ENCODE measurements around the gene SRSF5.

Gene SRSF5

DNA sequence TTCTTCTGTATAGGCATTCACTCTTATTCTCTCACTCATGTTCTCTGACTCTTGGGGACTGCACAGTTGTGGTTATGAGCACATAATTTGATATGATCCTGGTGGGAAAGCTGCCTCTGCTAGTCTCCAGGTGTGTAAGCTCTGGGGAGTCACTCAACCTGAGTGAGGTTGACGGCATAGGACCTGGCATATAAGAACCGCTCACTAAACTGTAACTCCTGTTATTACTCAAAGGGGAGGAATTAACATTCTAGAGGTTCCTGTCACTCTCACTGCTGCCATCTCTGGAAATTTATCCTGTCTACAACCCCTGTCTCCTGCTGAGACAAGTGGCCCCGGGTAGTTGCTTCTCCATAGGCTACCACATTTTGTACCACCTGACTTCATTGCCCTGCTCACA is 14.0 kb downstream of the SRSF5 start:
- H3K9me3 ChIP-seq (ENCODE audit: control insufficient read depth, low read length) = no peaks in the 10 kb centered on the region
- H3K4me1 ChIP-seq (ENCODE audit: control insufficient read depth, insufficient read depth, low read length, poor library complexity, severe bottlenecking) = no peaks in the 10 kb centered on the region
- no peak for DNase-seq
- peaks cover 27% of the 10 kb centered on the region for H3K36me3 ChIP-seq (ENCODE audit: control insufficient read depth, insufficient read depth, low read length)
- no peak overlapping the region for H3K27ac ChIP-seq (ENCODE audit: insufficient read depth, low read length, poor library complexity, severe bottlenecking)
- no peaks in the 10 kb centered on the region for H3K27me3 ChIP-seq (replicated peaks; ENCODE audit: control insufficient read depth, insufficient read depth, low read length, poor library complexity, severe bottlenecking)
- H3K4me3 ChIP-seq (ENCODE audit: insufficient read depth, low read depth, low read length, poor library complexity, severe bottlenecking) = no peak overlapping the region

GRCh38 chr14:69784942-69785341 is 18.0 kb downstream of the SRSF5 start:
- H3K27me3 ChIP-seq (replicated peaks; ENCODE audit: control insufficient read depth, insufficient read depth, low read length, poor library complexity, severe bottlenecking) = no peaks in the 10 kb centered on the region
- no peaks in the 10 kb centered on the region for H3K9me3 ChIP-seq (ENCODE audit: control insufficient read depth, low read length)
- no peak overlapping the region for H3K27ac ChIP-seq (ENCODE audit: insufficient read depth, low read length, poor library complexity, severe bottlenecking)
- no peaks in the 10 kb centered on the region for H3K4me1 ChIP-seq (ENCODE audit: control insufficient read depth, insufficient read depth, low read length, poor library complexity, severe bottlenecking)
- peaks cover 14% of the 10 kb centered on the region for H3K36me3 ChIP-seq (ENCODE audit: control insufficient read depth, insufficient read depth, low read length)
- H3K4me3 ChIP-seq (ENCODE audit: insufficient read depth, low read depth, low read length, poor library complexity, severe bottlenecking) = no peak overlapping the region
- no peak for DNase-seq

DNA sequence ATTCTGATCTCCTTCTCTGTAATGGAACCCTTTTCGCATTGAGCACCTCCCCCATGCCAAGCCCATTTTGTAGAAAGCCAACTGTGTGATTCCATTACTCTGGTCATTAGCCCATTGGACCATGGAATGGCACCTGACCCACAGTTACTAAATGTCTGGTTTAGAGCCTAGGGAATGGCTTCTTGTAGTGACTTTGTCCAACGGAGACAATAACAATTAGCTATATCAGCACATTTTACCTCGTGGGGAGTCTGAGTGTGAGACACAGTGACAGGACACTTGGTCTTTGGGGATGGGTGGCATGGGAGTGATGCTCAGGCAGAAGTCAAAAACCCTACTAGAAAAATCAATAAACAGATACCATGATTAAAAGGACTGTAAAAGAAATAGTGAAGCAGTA is 19.7 kb downstream of the SRSF5 start:
- Histone ChIP-seq H3K27me3 (replicated peaks; ENCODE audit: control insufficient read depth, insufficient read depth, low read length, poor library complexity, severe bottlenecking) (no peaks in the 10 kb centered on the region), H3K36me3 (ENCODE audit: control insufficient read depth, insufficient read depth, low read length) (peaks cover 8% of the 10 kb centered on the region), H3K27ac (ENCODE audit: insufficient read depth, low read length, poor library complexity, severe bottlenecking) (no peak overlapping the region), H3K4me1 (ENCODE audit: control insufficient read depth, insufficient read depth, low read length, poor library complexity, severe bottlenecking) (no peaks in the 10 kb centered on the region), H3K9me3 (ENCODE audit: control insufficient read depth, low read length) (no peaks in the 10 kb centered on the region), H3K4me3 (ENCODE audit: insufficient read depth, low read depth, low read length, poor library complexity, severe bottlenecking) (no peak overlapping the region)
- no peak for DNase-seq

DNA sequence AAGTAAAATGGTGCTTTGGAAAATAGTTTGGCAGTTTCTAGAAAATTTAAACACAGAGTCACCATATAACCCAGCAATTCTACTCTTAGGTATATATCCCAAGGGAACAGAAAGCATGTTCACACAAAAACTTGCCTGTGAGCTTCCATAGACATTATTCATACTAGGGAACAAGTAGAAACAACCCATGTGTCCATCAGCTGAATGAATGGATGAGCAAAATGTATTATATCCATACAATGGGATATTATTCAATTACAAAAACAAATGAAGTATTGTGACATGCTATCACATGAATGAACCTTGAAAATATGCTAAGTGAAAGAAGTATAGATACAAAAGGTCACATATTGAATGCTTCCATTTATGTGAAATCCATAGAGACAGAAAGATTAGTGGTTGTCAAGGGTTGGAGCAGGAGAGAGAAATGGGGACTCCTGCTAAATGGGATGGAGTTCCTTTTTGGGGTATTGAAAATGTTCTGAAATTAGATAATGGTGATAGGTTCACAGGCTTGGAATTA is 22.2 kb downstream of the SRSF5 start:
- DNase-seq = no peak
- H3K36me3 ChIP-seq (ENCODE audit: control insufficient read depth, insufficient read depth, low read length) = peaks cover 8% of the 10 kb centered on the region
- no peak overlapping the region for H3K27ac ChIP-seq (ENCODE audit: insufficient read depth, low read length, poor library complexity, severe bottlenecking)
- no peaks in the 10 kb centered on the region for H3K9me3 ChIP-seq (ENCODE audit: control insufficient read depth, low read length)
- no peak overlapping the region for H3K4me3 ChIP-seq (ENCODE audit: insufficient read depth, low read depth, low read length, poor library complexity, severe bottlenecking)
- no peaks in the 10 kb centered on the region for H3K4me1 ChIP-seq (ENCODE audit: control insufficient read depth, insufficient read depth, low read length, poor library complexity, severe bottlenecking)
- H3K27me3 ChIP-seq (replicated peaks; ENCODE audit: control insufficient read depth, insufficient read depth, low read length, poor library complexity, severe bottlenecking) = no peaks in the 10 kb centered on the region

DNA sequence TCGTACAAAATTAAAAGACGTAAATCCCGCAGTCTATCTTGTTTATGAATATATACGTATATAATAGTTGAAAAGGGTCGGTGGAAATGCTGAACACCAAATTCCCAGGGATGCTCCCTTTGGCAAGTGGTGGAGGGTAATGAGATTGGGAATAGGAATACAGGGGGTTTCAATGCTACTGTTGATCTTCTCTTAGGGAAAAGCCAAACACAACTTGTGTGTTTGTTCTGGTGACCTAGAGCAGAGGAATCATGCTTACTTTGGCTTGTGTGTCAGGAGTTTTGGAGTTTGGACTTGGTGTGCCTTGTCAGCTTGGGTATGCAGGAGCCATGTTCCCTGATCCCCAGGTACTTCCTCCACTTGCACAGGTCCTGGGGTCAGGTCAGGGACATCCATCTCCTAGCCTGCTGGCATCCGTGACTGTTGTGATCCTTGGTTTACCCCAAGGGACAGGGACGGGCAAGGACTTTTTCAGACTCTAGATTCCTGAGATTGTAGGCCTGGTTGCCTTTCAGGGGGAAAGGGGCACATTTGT is 26.0 kb downstream of the SRSF5 start:
- no peak for DNase-seq
- Histone ChIP-seq H3K4me3 (ENCODE audit: insufficient read depth, low read depth, low read length, poor library complexity, severe bottlenecking) (no peak overlapping the region), H3K36me3 (ENCODE audit: control insufficient read depth, insufficient read depth, low read length) (no peaks in the 10 kb centered on the region), H3K4me1 (ENCODE audit: control insufficient read depth, insufficient read depth, low read length, poor library complexity, severe bottlenecking) (no peaks in the 10 kb centered on the region), H3K27me3 (replicated peaks; ENCODE audit: control insufficient read depth, insufficient read depth, low read length, poor library complexity, severe bottlenecking) (no peaks in the 10 kb centered on the region), H3K27ac (ENCODE audit: insufficient read depth, low read length, poor library complexity, severe bottlenecking) (no peak overlapping the region), H3K9me3 (ENCODE audit: control insufficient read depth, low read length) (no peaks in the 10 kb centered on the region)

- H3K4me1 ChIP-seq (ENCODE audit: control insufficient read depth, insufficient read depth, low read length, poor library complexity, severe bottlenecking) = no peaks in the 10 kb centered on the region
Measured at GRCh38 chr14:69794791-69795190, 27.8 kb downstream of the SRSF5 start.

DNA sequence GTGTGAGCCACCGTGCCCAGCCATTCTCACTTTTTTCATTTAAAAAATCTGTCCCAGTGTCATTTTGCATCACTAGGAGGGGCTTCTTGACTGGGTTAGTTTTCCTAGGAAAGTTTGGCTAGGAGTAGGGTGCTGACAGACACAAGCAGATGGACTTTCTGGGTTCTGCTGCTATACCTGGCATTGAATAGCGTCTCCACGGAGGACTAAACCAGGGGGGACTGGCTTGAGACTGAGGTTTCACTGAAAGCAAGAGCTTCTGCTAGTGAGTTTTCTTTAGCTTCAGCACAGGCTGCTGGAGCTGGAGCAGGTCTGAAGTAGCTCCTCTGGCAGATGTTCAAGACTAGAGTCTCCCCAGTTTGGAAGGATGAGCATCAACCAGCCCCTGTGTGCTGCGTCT is 28.7 kb downstream of the SRSF5 start:
- H3K4me1 ChIP-seq (ENCODE audit: control insufficient read depth, insufficient read depth, low read length, poor library complexity, severe bottlenecking) = no peaks in the 10 kb centered on the region
- no peaks in the 10 kb centered on the region for H3K36me3 ChIP-seq (ENCODE audit: control insufficient read depth, insufficient read depth, low read length)
- H3K9me3 ChIP-seq (ENCODE audit: control insufficient read depth, low read length) = no peaks in the 10 kb centered on the region
- no peak for DNase-seq
- H3K27me3 ChIP-seq (replicated peaks; ENCODE audit: control insufficient read depth, insufficient read depth, low read length, poor library complexity, severe bottlenecking) = no peaks in the 10 kb centered on the region
- no peak overlapping the region for H3K27ac ChIP-seq (ENCODE audit: insufficient read depth, low read length, poor library complexity, severe bottlenecking)
- H3K4me3 ChIP-seq (ENCODE audit: insufficient read depth, low read depth, low read length, poor library complexity, severe bottlenecking) = no peak overlapping the region

More at GRCh38 chr14:69794791-69795190, 27.8 kb downstream of the SRSF5 start:
- no peaks in the 10 kb centered on the region for H3K36me3 ChIP-seq (ENCODE audit: control insufficient read depth, insufficient read depth, low read length)
- no peaks in the 10 kb centered on the region for H3K27me3 ChIP-seq (replicated peaks; ENCODE audit: control insufficient read depth, insufficient read depth, low read length, poor library complexity, severe bottlenecking)
- no peak overlapping the region for H3K4me3 ChIP-seq (ENCODE audit: insufficient read depth, low read depth, low read length, poor library complexity, severe bottlenecking)
- no peaks in the 10 kb centered on the region for H3K9me3 ChIP-seq (ENCODE audit: control insufficient read depth, low read length)
- DNase-seq = no peak
- H3K27ac ChIP-seq (ENCODE audit: insufficient read depth, low read length, poor library complexity, severe bottlenecking) = no peak overlapping the region

DNA sequence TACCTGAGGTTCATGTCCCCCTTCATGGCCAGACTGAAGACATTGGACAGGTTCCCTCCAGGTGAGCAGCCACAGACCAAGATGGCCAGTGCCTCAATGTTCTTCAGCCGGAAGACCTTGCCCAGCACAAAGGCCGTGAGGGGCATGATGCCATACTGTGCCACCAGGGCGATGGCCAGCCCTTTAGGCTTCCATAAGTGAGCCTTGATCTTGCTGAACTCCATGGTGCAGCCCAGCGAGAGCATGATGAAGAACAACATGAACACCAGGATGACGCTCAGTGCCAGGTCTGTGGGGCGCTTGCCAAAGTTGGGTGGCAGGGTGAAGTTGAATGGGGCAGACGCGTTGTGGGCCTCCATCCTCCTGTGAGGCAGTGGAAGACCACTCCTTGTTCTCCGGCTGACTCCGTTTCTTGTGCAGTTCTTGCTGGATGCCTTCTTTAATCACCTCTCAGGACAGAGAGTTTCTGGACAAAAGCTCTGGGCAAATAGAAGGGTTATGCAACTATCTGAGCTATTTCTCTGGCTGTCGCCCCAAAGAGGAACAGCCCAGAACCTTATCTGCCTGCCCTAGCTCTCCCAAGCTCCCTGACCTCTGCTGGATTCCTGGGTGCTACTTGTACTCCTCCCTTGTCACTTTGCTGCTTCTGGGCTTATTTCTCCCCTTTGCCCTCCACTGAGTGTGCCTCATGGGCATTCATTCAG is 30.0 kb downstream of the SRSF5 start, which contains the start of gene SLC10A1:
SLC10A1 (minus strand) TSS at position 445 of the 704 bp plus-strand sequence; CDS start at position 359, 86 bp downstream.
- Histone ChIP-seq H3K4me3 (ENCODE audit: insufficient read depth, low read depth, low read length, poor library complexity, severe bottlenecking) (no peak within 1 kb of the TSS), H3K36me3 (ENCODE audit: control insufficient read depth, insufficient read depth, low read length) (no peaks in the 10 kb centered on the region), H3K27ac (ENCODE audit: insufficient read depth, low read length, poor library complexity, severe bottlenecking) (no peak within 1 kb of the TSS), H3K9me3 (ENCODE audit: control insufficient read depth, low read length) (no peaks in the 10 kb centered on the region), H3K27me3 (replicated peaks; ENCODE audit: control insufficient read depth, insufficient read depth, low read length, poor library complexity, severe bottlenecking) (no peaks in the 10 kb centered on the region), H3K4me1 (ENCODE audit: control insufficient read depth, insufficient read depth, low read length, poor library complexity, severe bottlenecking) (no peaks in the 10 kb centered on the region)
- no peak for DNase-seq

DNA sequence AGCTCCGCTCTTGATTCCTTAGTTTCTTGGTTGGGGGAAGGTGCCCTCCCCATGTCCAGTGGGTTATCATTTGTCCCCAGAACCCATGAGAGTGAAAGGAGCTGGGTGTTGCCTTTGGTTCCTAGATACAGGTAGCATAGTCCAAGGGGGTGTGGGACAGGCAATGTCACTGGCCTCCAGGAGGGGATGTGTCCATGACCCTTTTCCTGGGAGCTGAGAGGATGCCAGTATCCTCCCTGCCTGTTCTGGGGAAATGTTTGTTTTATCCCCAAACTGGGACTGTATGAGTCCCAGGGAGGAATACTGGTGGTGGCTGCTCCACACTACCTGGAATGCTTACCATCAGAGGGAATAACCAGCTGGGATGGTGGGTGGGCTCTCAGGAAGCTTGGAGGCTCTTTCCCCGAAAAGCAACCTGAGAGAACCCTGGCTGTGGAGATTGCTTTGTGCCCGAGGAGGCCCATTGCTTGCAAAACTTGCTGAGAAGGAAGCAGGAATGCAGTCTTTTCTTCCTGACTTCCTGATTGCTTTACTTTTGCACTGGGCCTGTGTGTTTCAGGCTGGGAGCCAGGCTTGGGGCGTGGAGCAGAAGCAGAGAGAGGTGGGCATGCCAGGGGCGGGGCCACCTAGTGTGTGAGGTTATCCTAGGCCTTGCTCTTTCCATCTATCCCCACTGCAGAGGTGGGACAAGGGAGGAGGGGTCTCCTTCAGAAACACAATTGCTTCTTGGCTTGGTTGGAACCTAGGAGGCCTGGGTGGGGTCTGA is 30.8 kb downstream of the SRSF5 start:
- no peaks in the 10 kb centered on the region for H3K4me1 ChIP-seq (ENCODE audit: control insufficient read depth, insufficient read depth, low read length, poor library complexity, severe bottlenecking)
- H3K27ac ChIP-seq (ENCODE audit: insufficient read depth, low read length, poor library complexity, severe bottlenecking) = no peak overlapping the region
- no peaks in the 10 kb centered on the region for H3K36me3 ChIP-seq (ENCODE audit: control insufficient read depth, insufficient read depth, low read length)
- no peak for DNase-seq
- H3K4me3 ChIP-seq (ENCODE audit: insufficient read depth, low read depth, low read length, poor library complexity, severe bottlenecking) = no peak overlapping the region
- H3K27me3 ChIP-seq (replicated peaks; ENCODE audit: control insufficient read depth, insufficient read depth, low read length, poor library complexity, severe bottlenecking) = no peaks in the 10 kb centered on the region
- no peaks in the 10 kb centered on the region for H3K9me3 ChIP-seq (ENCODE audit: control insufficient read depth, low read length)

DNA sequence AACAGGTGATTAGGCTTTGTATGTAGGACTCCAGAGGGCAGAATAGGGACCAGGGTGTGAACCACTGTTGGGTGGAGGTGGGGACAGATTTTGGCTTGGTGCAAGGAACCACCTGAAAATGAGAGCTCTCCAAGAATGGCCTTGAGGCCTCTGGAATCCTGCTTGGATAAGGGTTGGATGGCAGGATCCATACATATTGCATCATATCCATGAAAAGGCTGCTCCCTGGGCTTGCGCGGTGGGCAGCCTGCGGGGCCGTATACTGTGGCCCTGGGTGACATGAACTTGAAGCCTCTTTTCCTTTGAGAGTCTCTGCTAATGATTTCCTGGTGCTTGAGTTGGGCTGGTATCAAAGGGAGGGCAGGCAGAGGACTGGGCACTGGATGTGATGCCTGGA is 31.4 kb downstream of the SRSF5 start:
- Histone ChIP-seq H3K4me1 (ENCODE audit: control insufficient read depth, insufficient read depth, low read length, poor library complexity, severe bottlenecking) (no peaks in the 10 kb centered on the region), H3K9me3 (ENCODE audit: control insufficient read depth, low read length) (no peaks in the 10 kb centered on the region), H3K27ac (ENCODE audit: insufficient read depth, low read length, poor library complexity, severe bottlenecking) (no peak overlapping the region), H3K36me3 (ENCODE audit: control insufficient read depth, insufficient read depth, low read length) (no peaks in the 10 kb centered on the region), H3K27me3 (replicated peaks; ENCODE audit: control insufficient read depth, insufficient read depth, low read length, poor library complexity, severe bottlenecking) (no peaks in the 10 kb centered on the region), H3K4me3 (ENCODE audit: insufficient read depth, low read depth, low read length, poor library complexity, severe bottlenecking) (no peak overlapping the region)
- no peak for DNase-seq

Measured in effector memory CD4-positive, alpha-beta T cell (primary cell).